DND-41 (cell line): ENCODE measurements around the gene RAPGEF5.

Source experiments
- EZH2 ChIP-seq: IDR thresholded peaks from 3 replicates; pipeline ENCODE4 v1.6.1; 2012; ENCODE audit warnings: borderline replicate concordance, low read depth, mild to moderate bottlenecking, moderate library complexity, low read length, inconsistent platforms; ENCODE audit not compliant: severe bottlenecking
- TF ChIP-seq, protein P1 (sequence below): IDR thresholded peaks from 2 replicates; pipeline ENCODE4 v1.5.1; 2012; ENCODE audit warnings: borderline replicate concordance, low read length, moderate library complexity, mild to moderate bottlenecking; ENCODE audit not compliant: poor library complexity, severe bottlenecking; ENCODE audit errors: extremely low read depth

- TF ChIP-seq, protein P1, sequence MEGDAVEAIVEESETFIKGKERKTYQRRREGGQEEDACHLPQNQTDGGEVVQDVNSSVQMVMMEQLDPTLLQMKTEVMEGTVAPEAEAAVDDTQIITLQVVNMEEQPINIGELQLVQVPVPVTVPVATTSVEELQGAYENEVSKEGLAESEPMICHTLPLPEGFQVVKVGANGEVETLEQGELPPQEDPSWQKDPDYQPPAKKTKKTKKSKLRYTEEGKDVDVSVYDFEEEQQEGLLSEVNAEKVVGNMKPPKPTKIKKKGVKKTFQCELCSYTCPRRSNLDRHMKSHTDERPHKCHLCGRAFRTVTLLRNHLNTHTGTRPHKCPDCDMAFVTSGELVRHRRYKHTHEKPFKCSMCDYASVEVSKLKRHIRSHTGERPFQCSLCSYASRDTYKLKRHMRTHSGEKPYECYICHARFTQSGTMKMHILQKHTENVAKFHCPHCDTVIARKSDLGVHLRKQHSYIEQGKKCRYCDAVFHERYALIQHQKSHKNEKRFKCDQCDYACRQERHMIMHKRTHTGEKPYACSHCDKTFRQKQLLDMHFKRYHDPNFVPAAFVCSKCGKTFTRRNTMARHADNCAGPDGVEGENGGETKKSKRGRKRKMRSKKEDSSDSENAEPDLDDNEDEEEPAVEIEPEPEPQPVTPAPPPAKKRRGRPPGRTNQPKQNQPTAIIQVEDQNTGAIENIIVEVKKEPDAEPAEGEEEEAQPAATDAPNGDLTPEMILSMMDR: no peak
- no peak for TF ChIP-seq EZH2
Measured at GRCh38 chr7:22146961-22147512, 209.9 kb downstream of the RAPGEF5 start.
